Kidney tubule cell (primary cell): Measurements from ENCODE around the gene OPTN.
"Not testable (repeated sequence)": the region's sequence is repeated elsewhere in the genome, so short reads cannot be mapped to it uniquely, and the experiment has no call there.

ENCODE experiments used
- DNase-seq: peaks from one replicate; pipeline ENCODE4 v3.0.0-alpha.2; 2018; ENCODE audit warnings: low spot score

OPTN gene

GRCh38 chr10:13099666-13100348 is at the start of gene OPTN:
Gene OPTN, plus strand, starts transcription at chr10:13100163. Its CDS starts 8,960 bp downstream, at chr10:13109123.
- DNase-seq, result peak; percentile 93

GRCh38 chr10:13051126-13051694 is 48.8 kb upstream of the OPTN start:
- no peak for DNase-seq

GRCh38 chr10:13053208-13053607 is 46.8 kb upstream of the OPTN start:
- not testable (repeated sequence) for DNase-seq

GRCh38 chr10:13053794-13054462 is 46.0 kb upstream of the OPTN start:
- no peak for DNase-seq

GRCh38 chr10:13054844-13055243 is 45.1 kb upstream of the OPTN start:
- no peak for DNase-seq

GRCh38 chr10:13056456-13057077 is 43.4 kb upstream of the OPTN start:
- no peak for DNase-seq

GRCh38 chr10:13062803-13063202 is 37.2 kb upstream of the OPTN start:
- no peak for DNase-seq

GRCh38 chr10:13066527-13066926 is 33.4 kb upstream of the OPTN start:
- no peak for DNase-seq

- no peak for DNase-seq
Observed at GRCh38 chr10:13067431-13067830, 32.5 kb upstream of the OPTN start.

- DNase-seq, result no peak
Observed at GRCh38 chr10:13068071-13068470, 31.9 kb upstream of the OPTN start.

- DNase-seq, result no peak
Observed at GRCh38 chr10:13068484-13068883, 31.5 kb upstream of the OPTN start.

- no peak for DNase-seq
Observed at GRCh38 chr10:13072339-13072738, 27.6 kb upstream of the OPTN start.

- peak; percentile 64 for DNase-seq
Observed at GRCh38 chr10:13074563-13075451, 25.2 kb upstream of the OPTN start.

- DNase-seq, result no peak
Observed at GRCh38 chr10:13078912-13079775, 20.8 kb upstream of the OPTN start.

- no peak for DNase-seq
Observed at GRCh38 chr10:13079776-13080050, 20.2 kb upstream of the OPTN start.

- DNase-seq, result no peak
Observed at GRCh38 chr10:13080643-13081042, 19.3 kb upstream of the OPTN start.

- not testable (repeated sequence) for DNase-seq
Observed at GRCh38 chr10:13083700-13084099, 16.3 kb upstream of the OPTN start.

GRCh38 chr10:13086056-13086455 is 13.9 kb upstream of the OPTN start:
- no peak for DNase-seq

- DNase-seq, result no peak
Observed at GRCh38 chr10:13087601-13087985, 12.4 kb upstream of the OPTN start.

- peak; percentile 51 for DNase-seq
Observed at GRCh38 chr10:13087986-13088618, 11.9 kb upstream of the OPTN start.

- DNase-seq, result no peak
Observed at GRCh38 chr10:13089345-13089744, 10.6 kb upstream of the OPTN start.
